Lung (tissue), 12 donors: ENCODE data around the gene MRTFA. TPM values are rescaled to one million over a fixed set of nuclear protein-coding genes. Genes with fewer than 3 reads are reported as not detected.

Experiments used
- ATAC-seq: fragments of 200-7000 bp; cut with Tn5 transposase; one replicate; pipeline ENCODE4 v1.9.1; 2020; ENCODE audit warnings: moderate number of reproducible peaks; ENCODE audit not compliant: insufficient read depth, low FRiP score
- DNase-seq, 3 donors: peaks; one replicate each; pipeline ENCODE4 v3.0.0-alpha.2; 2013 to 2017
- H3K27ac ChIP-seq, 2 donors: one replicate each; pipeline ENCODE4 v1.5.1; 2013; ENCODE audit warnings: mild to moderate bottlenecking in 2 of 2, moderate library complexity in 2 of 2, control low read depth in 1 of 2, inconsistent platforms in 1 of 2, low read depth in 1 of 2, low read length in 1 of 2
- H3K27me3 ChIP-seq, 3 donors: one replicate each; pipeline ENCODE4 v1.5.1; 2013; ENCODE audit warnings: low read length in 2 of 3; ENCODE audit not compliant: control insufficient read depth in 3 of 3, insufficient read depth in 3 of 3
- H3K36me3 ChIP-seq, 4 donors: one replicate each; pipeline ENCODE4 v1.5.1; 2013; ENCODE audit warnings: low read length in 4 of 4, mild to moderate bottlenecking in 1 of 4, moderate library complexity in 1 of 4; ENCODE audit not compliant: control insufficient read depth in 4 of 4, insufficient read depth in 4 of 4
- H3K4me1 ChIP-seq, 5 donors: one replicate each; pipeline ENCODE4 v1.5.1; 2013; ENCODE audit warnings: low read length in 5 of 5, mild to moderate bottlenecking in 2 of 5, moderate library complexity in 1 of 5; ENCODE audit not compliant: control insufficient read depth in 5 of 5, insufficient read depth in 5 of 5
- H3K4me3 ChIP-seq: one replicate; pipeline ENCODE4 v1.5.1; 2013; ENCODE audit warnings: mild to moderate bottlenecking, control low read depth, moderate library complexity
- H3K9ac ChIP-seq, 2 donors: one replicate each; pipeline ENCODE4 v1.5.1; 2013; ENCODE audit warnings: low read length in 2 of 2, control low read depth in 1 of 2; ENCODE audit not compliant: insufficient read depth in 1 of 2
- H3K9me3 ChIP-seq, 4 donors: one replicate each; pipeline ENCODE4 v1.5.1; 2013; ENCODE audit warnings: low read length in 3 of 4, mild to moderate bottlenecking in 1 of 4, moderate library complexity in 1 of 4; ENCODE audit not compliant: control insufficient read depth in 4 of 4, insufficient read depth in 3 of 4
- CTCF ChIP-seq: IDR thresholded peaks from 2 replicates; pipeline ENCODE4 v1.5.1; 2012; ENCODE audit warnings: mild to moderate bottlenecking; ENCODE audit errors: control extremely low read depth, extremely low read depth
- WGBS, 2 donors: extraction: QIAGEN DNeasy Blood & Tissue Kit; methylation state at CpG; one replicate each; pipeline ENCODE4 v1.1.7; 2013; 5-methylcytosine and 5-hydroxymethylcytosine counted together
- polyA plus RNA-seq, 2 donors: library from polyadenylated mRNA; stranded (reverse); fragments of 200-250 nt; gene quantifications; one replicate each; pipeline ENCODE4 v1.2.1, GENCODE V29; 2013
- total RNA-seq, 2 donors: library from RNA; depleted of rRNA in 1 of 2; stranded (reverse); fragments of >200 nt in 1 of 2; gene quantifications; one replicate each; pipeline ENCODE4 v1.2.1, GENCODE V29; 2014 to 2021
- donor health status: control.
- donor health status: control.
- donor health status: Bipolar disorder and iron deficiency.
- donor health status: healthy.
- donor health status: DM: yes; HTN: yes; CAD: no.

Gene MRTFA
- total and polyA plus RNA-seq, 4 donors = 26.3 to 64.0 (median 40.1) TPM

GRCh38 chr22:40595497-40596234 lies 40.9 kb downstream of the MRTFA start:
- no peaks in the 10 kb centered on the region for H3K27me3 ChIP-seq
- H3K36me3 ChIP-seq = no peaks in the 10 kb centered on the region
- no peak overlapping the region for H3K27ac ChIP-seq
- DNase-seq (no peak), ATAC-seq (no peak)
- no peak overlapping the region for H3K4me3 ChIP-seq
- H3K9me3 ChIP-seq = no peaks in the 10 kb centered on the region
- H3K4me1 ChIP-seq = peaks cover 0 to 38% (median 6%) of the 10 kb centered on the region in 5 donors
- no peak overlapping the region for H3K9ac ChIP-seq
- TF ChIP-seq CTCF = no peak
- WGBS, 2 donors = 91% methylated on average over 2 of the region's 2 CpGs

- no peak for DNase-seq
- peaks cover 0 to 34% (median 6%) of the 10 kb centered on the region in 5 donors for H3K4me1 ChIP-seq
- WGBS, 2 donors = 64 to 87% methylated on average over 8 of the region's 8 CpGs
Measured at GRCh38 chr22:40594924-40595323, 41.6 kb downstream of the MRTFA start.

GRCh38 chr22:40594346-40594745 lies 42.2 kb downstream of the MRTFA start:
- Histone ChIP-seq H3K4me1 (peaks cover 0 to 34% (median 6%) of the 10 kb centered on the region in 5 donors), H3K4me3 (no peak overlapping the region), H3K27ac (no peak overlapping the region), H3K36me3 (peaks cover 0 to 2% (median 0%) of the 10 kb centered on the region in 4 donors), H3K27me3 (no peaks in the 10 kb centered on the region), H3K9me3 (no peaks in the 10 kb centered on the region), H3K9ac (no peak overlapping the region)
- no peak for DNase-seq
- no peak for ATAC-seq
- 68 to 81% methylated on average over 3 of the region's 3 CpGs for WGBS, 2 donors
- no peak for TF ChIP-seq CTCF

More at GRCh38 chr22:40594924-40595323, 41.6 kb downstream of the MRTFA start:
- no peaks in the 10 kb centered on the region for H3K9me3 ChIP-seq
- ATAC-seq = no peak
- no peak for TF ChIP-seq CTCF
- peaks cover 0 to 2% (median 0%) of the 10 kb centered on the region in 4 donors for H3K36me3 ChIP-seq
- no peak overlapping the region for H3K9ac ChIP-seq
- H3K27me3 ChIP-seq = no peaks in the 10 kb centered on the region
- no peak overlapping the region for H3K4me3 ChIP-seq
- no peak overlapping the region for H3K27ac ChIP-seq
